GM12872 (cell line): Measurements from ENCODE around the gene NCKAP5.

Experiments used
- CTCF ChIP-seq: IDR thresholded peaks from 3 replicates; pipeline ENCODE4 v1.5.1; 2011; ENCODE audit warnings: low read depth, mild to moderate bottlenecking, low read length, moderate library complexity; ENCODE audit not compliant: insufficient read depth

The NCKAP5 gene

GRCh38 chr2:133252780-133253355 is 315.4 kb downstream of the NCKAP5 start:
- no peak for TF ChIP-seq CTCF

GRCh38 chr2:133249362-133249761 is 318.9 kb downstream of the NCKAP5 start:
- TF ChIP-seq CTCF = no peak

GRCh38 chr2:133248264-133248663 is 320.0 kb downstream of the NCKAP5 start:
- no peak for TF ChIP-seq CTCF

- TF ChIP-seq CTCF = no peak
Measured at GRCh38 chr2:133247631-133248030, 320.6 kb downstream of the NCKAP5 start.

GRCh38 chr2:133241224-133241571 is 327.1 kb downstream of the NCKAP5 start:
- no peak for TF ChIP-seq CTCF

GRCh38 chr2:133240491-133241223 is 327.6 kb downstream of the NCKAP5 start:
- no peak for TF ChIP-seq CTCF

GRCh38 chr2:133235968-133236367 is 332.3 kb downstream of the NCKAP5 start:
- no peak for TF ChIP-seq CTCF
